GM21447 (cell line): ENCODE data around the gene ETV6.
"Not testable (repeated sequence)": the region's sequence is repeated elsewhere in the genome, so short reads cannot be mapped to it uniquely, and the experiment has no call there.

Source experiments
- ATAC-seq: cut with Tn5 transposase; IDR thresholded peaks from one replicate; pipeline ENCODE4 v1.9.1; 2021; ENCODE audit not compliant: unreplicated experiment

ETV6 gene

DNA sequence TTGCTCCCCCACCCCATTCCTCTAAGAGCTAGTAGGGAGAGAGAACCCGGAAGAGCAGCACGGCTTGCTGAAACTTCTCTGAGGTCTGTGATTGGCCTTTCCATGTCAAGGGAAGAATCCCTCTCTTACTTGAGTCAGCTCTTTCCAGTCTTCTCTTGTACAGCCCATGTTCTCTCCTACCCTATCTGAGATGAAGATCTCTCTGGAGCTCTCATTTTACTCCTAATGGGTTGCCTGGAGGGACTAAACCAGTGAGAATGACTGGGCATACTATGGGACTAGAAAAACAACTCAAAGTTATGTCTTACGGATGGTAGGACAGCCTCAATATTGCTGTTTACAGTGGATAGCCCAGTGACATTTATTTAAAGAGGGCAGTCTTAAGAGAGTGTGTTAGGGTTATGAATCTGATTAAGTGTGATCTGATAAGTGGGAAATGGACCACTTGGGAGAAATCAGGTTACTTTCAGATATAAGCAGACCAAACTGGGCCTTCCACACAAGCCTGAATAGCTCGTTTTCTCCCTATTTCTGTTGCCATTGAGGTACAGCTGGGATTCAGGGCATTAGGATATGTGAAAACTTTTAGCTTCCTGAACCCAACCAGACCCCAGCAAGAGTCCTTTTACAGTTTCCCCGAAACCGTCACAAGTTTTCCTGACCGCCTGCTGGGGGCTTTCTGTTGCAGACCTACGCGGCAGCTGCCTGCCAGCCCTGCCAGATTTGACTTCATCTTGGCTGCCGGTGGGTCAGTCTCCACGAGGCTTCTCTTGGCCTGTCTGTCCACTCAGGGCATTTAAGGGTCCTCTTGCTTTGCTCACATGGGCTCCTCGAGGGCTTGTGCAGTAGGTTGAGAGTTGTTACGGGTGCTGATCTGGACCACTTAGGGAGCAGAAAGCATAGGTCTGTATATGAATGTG is 16.9 kb downstream of the ETV6 start:
- ATAC-seq, result no peak

DNA sequence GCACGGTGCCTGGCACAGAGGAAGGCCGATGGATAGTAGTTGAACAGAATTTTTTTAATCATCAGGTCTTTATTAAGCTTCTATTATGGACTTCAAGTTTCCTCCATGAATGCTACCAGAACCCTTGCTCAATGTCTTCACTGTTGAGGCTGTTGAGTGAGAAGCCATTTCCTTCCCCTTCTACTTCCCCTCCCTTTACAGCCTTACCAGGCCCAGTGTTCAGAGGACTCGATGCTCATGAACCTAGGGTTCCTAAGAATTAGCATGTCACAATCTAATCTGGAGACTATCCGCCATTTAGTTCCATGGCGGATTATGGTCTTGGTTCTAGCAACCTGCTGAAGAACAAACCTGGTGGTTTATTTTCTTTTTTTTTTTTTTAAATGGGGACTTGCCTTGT is 17.7 kb downstream of the ETV6 start:
- no peak for ATAC-seq

DNA sequence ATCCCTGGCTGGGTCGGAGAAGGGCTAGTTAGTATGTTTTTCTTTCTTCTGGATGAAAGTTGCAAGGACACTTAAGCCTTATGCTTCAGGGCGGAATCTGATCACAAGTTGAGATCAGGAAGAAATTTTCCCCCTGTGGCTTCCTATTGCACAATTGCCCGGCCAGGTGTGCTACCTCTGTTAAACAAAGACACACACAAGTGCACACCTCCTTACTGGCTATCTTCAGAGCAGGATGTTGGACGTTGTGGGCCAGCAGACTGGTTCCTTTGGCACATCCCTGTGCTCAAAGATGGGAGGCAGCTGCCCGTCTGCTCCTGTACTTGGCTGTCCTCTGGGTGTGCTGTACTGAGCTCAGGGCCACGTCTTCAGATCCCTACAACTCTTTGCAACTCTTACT is 19.1 kb downstream of the ETV6 start:
- ATAC-seq, result no peak

DNA sequence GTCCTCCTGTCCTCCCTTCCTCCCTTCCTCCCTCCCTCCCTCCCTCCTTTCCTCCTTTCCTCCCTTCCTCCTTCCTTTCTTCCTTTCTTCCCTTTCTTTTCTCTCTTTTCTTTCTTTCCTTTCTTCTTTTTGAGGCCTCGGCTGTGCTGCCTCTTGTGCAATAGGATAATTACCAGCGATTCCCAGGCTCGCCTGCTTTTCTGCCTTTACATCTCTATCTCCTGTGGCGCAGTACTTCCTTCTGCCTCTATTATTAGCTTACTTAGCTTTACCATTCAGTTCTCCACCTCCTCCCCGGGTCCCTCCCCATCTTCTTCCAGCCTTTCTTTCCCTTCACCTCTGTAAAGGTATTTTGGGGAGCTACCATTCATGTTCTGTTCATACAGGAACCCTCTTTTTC is 19.9 kb downstream of the ETV6 start:
- no peak for ATAC-seq

DNA sequence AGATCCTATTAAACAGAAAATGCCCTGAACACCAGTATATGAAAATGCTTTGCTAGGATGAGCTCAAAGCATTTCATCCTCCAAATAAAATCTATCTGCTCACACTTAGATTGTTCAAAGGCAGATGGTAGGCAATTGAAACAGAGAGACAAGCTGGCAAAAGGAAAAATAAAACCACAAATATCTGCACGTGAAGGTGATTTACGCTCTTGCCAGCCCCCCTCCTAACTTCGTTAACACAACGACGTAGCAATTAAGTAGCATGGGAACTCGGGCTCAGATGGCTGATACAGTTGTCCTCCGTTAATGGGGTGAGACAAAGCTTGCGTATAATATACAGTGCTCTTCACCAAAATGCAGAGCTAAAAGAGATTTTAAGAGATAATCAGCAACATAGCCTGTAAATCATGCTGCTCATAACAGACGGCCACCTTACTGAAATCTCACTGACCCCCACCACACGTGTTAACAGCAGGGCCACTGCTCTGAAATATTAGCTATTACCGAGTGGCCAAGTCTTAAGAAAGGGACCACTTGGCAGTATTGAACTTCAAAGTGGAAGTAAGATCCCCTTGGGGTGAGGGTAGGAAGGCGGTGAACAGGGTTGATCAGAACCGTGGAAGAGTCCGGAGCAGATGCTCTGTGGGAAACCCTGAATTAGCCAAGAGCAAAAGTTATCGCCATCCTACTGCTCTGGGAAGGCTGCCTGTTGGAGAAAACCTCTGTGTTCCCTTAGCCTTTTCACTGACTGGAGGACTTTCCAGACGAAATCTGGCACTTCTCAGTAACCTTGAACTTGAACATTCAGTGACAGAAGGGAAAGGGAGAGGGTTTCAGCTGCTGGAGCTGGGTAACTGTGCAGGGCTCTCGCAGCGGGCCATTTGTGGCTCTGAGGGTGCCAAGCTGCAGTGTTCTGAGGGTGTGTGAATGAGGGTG is 23.1 kb downstream of the ETV6 start:
- ATAC-seq, result no peak

DNA sequence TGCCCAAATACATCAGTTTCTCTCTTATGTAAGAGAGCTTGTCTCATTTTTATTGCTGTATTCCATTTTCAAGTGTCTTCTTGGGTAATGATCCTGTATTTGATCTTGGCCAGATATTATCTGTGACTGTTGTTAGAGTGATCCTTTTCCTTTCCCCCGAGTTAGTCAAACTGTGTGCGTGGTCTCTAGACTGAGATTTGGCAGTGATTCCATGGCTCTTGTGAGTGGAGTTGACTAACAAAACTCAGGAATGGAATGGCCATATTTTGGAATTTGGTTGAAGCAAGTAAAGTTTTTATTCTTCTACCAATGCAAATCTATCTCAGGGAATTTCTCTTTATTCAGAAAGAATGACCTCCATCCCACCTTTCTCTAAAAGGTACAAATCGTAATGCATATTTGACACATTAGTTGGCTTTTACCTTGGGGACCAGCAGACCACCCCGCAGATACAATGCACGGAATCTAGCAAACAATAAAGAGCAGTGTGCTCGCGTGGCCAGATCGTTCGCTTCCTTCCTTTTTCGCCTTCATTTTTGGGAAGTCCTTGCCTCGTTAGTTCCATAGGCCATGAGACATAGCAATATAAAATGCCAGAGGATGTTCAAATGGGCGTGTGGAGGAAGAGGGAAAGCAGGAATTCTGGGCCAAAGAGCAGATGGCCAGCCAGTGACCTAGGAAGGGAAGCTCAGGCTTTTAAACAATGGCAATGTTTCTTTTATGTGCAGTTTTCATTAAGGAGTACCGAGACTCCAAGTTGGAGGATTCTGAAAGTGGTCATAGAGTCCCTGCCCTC is 24.4 kb downstream of the ETV6 start:
- ATAC-seq, result no peak

DNA sequence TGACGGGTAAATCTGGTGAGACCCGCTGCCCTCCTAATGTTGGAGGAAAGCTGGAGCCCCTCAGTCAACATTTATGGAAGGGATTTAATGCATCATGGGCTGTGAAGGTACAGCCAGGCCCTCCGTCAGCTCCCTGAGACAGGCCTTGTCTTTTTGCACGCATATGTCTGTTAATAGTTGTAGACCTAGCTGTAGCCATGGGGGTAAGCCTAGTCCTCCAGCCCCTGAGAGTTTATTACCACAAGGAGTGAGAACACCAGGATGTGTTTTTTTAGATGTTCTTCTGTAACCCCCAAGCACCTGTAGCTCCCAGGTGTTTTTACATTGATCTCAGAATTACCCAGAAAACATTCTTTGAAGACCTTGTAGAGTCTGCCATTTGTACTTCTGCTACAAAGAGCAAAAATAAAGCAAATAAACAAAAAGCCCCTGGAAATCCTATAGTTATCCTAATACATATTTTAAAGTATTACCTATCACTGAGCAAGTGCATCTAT is 25.5 kb downstream of the ETV6 start:
- ATAC-seq, result no peak

DNA sequence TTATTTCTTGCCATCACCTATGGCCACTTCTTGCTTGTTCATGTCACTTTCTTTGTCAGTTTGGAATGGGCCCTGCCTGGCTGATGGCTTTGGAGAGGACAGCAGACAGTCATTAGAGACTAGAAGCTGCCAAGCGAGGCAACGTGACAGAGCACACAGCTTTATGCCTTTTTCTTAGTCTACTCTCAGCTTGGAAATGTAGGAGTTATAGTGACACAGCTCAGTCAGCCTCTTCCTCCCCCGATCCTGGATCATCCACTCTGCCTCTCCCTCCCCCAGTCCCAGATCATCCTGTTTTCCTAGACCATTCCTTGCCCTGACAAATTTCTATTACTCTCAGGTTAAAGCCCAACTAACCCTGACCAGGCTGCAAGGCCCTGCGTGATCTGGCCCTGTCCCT is 26.6 kb downstream of the ETV6 start:
- ATAC-seq, result no peak

DNA sequence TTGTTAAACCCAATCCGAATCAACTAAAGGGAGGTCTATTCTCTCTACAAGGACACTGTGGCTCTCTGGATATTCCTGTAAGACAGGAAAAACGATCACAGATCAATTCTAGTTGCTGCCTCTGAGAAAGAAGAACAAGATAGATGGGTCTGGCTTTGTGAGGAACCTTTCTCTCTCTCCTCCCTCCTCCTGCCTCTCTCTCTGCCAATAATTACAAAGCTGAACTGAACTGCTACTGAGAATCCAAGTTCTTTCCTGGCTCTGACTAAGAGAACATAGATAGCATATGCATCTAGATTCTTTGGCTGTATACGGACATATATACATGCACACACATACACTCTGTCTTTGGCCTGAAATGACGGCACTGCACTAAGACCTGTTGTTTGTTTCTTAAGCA is 27.6 kb downstream of the ETV6 start:
- no peak for ATAC-seq

DNA sequence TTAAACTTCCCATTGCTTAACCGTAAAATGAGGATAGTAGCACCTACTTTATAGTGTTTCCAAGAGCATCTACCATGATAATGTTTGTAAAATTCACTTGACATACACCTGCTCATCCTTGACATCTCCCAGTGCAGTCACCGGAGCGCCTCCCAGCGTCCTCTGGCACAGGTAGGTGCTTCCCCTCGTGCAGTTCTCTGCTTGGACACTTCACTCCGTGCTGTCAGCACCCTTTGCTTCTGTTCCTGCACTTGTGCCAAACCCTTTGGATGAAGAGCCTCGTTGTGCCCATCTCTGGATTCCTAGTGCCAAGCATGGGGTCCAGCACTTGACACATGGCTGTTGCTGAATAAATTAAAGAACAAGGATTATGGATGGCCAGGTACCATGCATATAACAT is 28.3 kb downstream of the ETV6 start:
- no peak for ATAC-seq

DNA sequence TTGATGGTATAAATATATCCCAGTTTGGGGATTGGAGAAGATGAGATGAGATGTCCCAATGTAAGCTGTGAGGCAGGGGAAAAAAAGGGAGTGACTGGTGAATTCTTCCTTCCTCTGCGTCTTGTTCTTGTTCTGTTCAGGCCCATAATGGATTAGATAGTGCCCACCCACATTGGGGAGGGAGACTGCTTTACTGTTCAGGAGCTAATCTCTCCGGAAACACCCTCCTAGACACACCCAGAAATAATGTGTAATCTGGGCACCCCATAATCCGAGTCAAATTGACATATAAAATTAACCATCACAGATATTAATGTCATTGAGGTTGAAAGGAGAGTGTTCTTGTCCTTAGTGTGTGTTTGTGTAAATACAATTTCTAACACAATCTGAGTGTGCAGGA is 29.3 kb downstream of the ETV6 start:
- ATAC-seq, result no peak

DNA sequence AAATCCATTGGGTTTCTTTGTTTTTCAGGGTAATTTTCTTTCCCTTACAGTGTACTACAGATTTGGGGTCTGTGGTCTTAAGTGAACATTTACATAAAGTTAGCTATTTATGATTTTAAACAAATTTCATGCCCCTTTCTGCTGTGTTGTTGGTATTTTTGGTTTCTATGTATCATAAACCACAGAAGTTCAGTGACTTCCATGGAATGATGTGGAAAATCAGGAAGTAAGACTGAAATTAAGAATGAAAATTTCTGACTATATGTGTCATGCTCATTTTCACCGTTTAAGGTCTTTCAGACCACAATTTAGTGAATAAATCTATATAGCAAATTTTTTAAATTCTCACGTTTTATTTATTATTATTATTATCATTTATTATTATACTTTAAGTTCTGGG is 31.7 kb downstream of the ETV6 start:
- no peak for ATAC-seq

DNA sequence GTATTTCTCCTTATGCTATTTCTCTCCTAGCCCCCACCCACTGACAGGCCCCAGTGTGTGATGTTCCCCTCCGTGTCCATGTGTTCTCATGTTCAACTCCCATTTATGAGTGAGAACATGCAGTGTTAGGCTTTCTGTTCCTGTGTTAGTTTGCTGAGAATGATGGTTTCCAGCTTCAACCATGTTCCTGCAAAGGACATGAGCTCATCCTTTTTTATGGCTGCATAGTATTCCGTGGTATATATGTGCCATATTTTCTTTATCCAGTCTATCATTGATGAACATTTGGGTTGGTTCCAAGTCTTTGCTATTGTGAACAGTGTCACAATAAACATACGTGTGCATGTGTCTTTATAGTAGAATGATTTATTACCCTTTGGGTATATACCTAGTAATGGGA is 32.2 kb downstream of the ETV6 start:
- ATAC-seq, result not testable (repeated sequence)

DNA sequence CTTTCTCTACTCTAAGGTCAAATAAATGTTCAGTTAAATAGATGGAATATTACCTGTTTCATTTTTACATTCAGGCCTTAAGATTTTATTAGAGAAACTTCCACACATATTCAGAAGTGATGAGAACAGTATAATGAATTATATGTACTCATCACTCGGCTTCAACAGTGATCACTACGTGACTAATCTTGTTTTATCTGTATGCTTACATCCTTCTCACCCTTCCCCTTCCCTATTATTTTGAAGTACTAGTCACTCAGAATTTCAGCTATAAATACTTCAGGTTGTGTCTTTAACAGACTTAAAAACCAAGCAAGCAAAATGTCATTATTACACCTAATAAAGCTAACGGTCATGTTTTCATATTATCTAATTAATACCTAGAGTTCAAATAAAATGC is 34.9 kb downstream of the ETV6 start:
- ATAC-seq, result no peak

DNA sequence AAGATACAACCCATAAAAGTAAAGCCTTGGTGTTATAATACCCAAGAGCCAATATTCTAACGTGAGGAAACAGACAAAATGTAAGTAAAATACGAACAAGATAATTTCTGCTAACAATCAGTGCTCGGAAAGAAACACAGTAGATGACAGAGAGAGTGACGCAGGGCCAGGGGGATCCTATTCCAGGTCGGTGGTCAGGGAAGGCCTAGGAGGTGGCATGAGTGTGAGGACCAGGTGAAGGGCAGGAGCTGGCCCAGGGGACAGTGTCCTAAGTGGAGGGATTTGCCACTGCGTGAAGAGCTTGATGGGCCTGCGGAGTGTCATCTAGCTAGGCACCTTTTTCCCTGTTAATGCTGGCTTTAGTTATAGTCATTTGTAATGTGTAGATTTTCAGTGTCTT is 35.3 kb downstream of the ETV6 start:
- ATAC-seq, result no peak

DNA sequence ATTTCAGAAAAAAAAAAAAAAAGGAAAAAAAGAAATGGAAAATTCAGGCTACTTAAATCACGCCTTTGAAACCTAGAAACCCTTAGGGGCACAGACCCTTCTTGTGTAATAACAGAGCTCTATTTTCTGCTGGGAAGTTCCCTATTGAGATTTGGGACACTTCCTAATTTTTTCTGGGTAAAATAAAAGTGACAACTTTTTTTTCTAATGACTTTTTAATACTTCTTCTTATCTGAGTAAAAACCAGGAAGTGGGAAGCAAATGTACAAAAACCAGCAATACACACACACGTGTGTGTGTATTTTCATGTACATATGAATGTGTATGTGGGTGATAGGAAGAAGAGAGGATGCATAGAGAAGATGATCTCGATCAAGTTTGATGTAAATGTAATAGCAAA is 35.8 kb downstream of the ETV6 start:
- ATAC-seq, result no peak

DNA sequence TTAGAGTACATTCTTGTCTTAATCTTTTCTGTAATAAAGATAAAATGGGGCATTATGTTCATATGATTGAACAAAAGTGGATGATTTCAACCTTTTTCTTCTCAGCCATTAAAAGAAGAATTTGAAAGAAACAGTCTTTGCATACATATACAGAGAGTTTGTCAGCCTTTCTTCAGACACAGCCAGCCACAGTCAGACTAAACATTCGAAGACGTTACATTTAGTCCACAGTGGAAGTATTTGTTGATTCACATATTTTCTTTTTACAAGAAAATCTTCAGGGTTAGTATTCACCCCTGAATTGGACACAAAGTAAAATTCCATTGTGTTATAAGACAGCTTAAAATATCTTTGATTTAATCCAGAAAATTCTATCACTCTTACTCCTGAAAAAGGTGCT is 36.2 kb downstream of the ETV6 start:
- no peak for ATAC-seq

DNA sequence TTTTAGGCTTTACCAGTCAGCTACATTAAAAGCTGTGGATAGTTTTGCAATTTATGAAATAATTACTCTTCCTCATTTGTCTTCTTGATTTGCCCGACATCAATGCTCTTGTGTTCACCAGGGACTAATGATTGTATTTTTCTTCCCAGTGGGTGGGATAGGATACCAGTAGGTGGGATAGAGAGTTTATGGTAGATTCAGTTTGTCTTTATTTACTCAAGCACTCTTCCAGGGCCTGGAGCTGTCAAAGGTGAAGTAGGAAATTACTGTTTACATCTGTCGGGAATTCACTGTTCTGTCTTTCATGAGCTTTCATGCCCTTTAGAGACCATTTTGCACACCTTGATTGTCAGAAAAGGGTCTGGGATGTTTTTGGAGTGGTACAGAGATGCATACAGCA is 36.6 kb downstream of the ETV6 start:
- no peak for ATAC-seq

DNA sequence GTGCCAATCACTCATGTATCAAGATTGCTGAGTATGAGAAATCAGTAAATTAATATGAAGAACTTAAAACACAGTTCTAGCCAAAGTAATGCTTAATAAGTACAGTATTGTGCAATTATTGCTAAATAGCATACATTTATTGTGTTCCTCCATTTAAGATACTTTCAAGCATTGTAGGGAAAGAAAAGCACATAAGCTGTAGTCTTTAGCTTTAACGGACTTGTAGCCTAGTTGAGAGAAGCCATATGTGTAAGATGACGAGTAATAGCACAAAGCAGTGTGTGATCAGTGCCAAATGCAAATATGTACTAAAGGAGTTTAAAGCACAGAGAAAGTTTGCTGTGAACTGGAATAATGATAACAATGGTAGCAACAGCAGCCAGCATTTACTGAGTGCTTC is 38.1 kb downstream of the ETV6 start:
- no peak for ATAC-seq

DNA sequence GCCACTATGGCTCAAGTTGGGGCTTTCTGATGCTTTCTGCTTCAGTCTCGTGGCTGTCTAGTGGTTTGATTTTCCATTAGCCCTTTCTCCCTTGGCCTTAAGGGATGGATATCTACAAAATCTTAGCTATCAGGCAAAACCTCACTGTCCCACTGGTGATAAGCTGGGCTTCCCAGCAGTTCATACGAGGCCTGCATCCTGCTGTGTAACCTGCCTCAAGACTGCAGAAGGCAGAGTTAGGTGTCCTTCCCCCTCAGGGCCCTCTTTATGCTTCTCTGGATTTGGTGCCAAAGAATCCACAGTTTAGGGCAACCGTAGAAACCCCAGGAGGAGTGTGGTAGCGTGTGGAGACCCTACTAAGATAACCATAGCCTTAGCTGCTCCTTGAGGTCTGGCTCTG is 38.9 kb downstream of the ETV6 start:
- ATAC-seq, result no peak

DNA sequence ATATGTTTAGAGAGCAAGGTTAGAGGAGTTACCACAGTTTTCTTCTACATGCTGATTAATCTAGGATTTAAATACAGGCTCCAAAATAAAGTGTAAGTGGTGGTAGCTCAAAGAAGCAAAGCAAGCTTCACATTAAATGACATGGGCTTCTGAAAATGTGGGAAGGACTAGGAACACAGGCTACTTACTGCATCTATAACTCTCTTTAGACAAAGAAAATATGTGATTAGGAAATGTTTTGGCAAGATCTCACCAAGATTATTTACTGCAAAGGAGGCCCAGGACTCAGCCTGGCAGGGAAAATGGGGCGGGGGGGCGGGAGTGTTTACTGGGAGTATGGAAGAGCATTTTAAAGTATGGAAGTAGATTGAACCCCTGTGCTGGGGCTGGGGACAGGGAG is 39.4 kb downstream of the ETV6 start:
- ATAC-seq, result no peak
